ENCODE data around the gene CEP164. TPM values are rescaled to one million over a fixed set of nuclear protein-coding genes. Genes with fewer than 3 reads are reported as not detected.

CEP164 gene
- total RNA-seq, 1 experiment from 2014 or later, result 21.0 TPM

DNA sequence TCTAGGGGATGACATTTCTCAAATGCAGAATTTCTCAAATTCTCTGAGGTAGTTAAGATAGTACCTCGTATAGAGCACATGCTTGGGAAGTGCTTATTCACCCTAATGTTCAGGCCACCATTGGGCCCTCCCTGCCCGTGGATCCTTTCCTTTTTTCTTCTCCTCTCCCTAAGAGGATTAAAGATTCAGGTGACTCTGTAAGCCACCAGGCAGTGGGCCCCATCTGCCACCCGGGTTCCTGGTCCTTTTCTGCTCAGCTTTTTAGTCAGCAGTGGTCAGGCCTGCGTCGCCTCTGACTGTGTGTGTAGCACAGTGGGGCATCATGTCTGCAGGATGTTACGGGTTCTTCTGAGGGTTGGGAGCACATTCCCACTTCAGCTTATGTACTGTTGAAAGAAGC lies 7.2 kb downstream of the CEP164 start:
- no peak for DNase-seq (ENCODE audit: low spot score)
- ATAC-seq, result no peak
- no peaks in the 10 kb centered on the region for H3K9me3 Mint-ChIP-seq
- H3K36me3 Mint-ChIP-seq, result peaks cover 3% of the 10 kb centered on the region; the same call in 1 of the 2 replicates
- ChIA-PET CTCF (no interaction called here), POLR2A (interaction anchor here (0.7 kb wide), 1 partner anchor 43 kb away, joined by 5 read pairs; no protein-coding TSS in a partner anchor)
- TF ChIP-seq, protein P1, sequence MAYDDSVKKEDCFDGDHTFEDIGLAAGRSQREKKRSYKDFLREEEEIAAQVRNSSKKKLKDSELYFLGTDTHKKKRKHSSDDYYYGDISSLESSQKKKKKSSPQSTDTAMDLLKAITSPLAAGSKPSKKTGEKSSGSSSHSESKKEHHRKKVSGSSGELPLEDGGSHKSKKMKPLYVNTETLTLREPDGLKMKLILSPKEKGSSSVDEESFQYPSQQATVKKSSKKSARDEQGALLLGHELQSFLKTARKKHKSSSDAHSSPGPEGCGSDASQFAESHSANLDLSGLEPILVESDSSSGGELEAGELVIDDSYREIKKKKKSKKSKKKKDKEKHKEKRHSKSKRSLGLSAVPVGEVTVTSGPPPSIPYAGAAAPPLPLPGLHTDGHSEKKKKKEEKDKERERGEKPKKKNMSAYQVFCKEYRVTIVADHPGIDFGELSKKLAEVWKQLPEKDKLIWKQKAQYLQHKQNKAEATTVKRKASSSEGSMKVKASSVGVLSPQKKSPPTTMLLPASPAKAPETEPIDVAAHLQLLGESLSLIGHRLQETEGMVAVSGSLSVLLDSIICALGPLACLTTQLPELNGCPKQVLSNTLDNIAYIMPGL (CRISPR knock-in tag; IDR thresholded peaks at IDR 0.05), result no peak
- TF ChIP-seq KAT7 (CRISPR knock-in tag; IDR thresholded peaks at IDR 0.05; ENCODE audit: borderline replicate concordance) (no peak), FOXK1 (CRISPR knock-in tag; IDR thresholded peaks at IDR 0.05) (no peak), NR1H2 (CRISPR knock-in tag; IDR thresholded peaks at IDR 0.05) (no peak), CREB1 (CRISPR knock-in tag; IDR thresholded peaks at IDR 0.05) (no peak), RORB (CRISPR knock-in tag; IDR thresholded peaks at IDR 0.05) (no peak), ZBTB21 (CRISPR knock-in tag; IDR thresholded peaks at IDR 0.05; ENCODE audit: borderline replicate concordance) (no peak), GTF2I (CRISPR knock-in tag; conservative IDR thresholded peaks at IDR 0.05) (no peak), FOXP1 (CRISPR knock-in tag; IDR thresholded peaks at IDR 0.05; ENCODE audit: borderline replicate concordance) (no peak)
- TF ChIP-seq, protein P2, sequence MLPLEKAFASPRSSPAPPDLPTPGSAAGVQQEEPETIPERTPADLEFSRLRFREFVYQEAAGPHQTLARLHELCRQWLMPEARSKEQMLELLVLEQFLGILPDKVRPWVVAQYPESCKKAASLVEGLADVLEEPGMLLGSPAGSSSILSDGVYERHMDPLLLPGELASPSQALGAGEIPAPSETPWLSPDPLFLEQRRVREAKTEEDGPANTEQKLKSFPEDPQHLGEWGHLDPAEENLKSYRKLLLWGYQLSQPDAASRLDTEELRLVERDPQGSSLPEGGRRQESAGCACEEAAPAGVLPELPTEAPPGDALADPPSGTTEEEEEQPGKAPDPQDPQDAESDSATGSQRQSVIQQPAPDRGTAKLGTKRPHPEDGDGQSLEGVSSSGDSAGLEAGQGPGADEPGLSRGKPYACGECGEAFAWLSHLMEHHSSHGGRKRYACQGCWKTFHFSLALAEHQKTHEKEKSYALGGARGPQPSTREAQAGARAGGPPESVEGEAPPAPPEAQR (CRISPR knock-in tag; IDR thresholded peaks at IDR 0.05), result no peak
- TF ChIP-seq, protein P3, sequence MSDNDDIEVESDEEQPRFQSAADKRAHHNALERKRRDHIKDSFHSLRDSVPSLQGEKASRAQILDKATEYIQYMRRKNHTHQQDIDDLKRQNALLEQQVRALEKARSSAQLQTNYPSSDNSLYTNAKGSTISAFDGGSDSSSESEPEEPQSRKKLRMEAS (CRISPR knock-in tag; IDR thresholded peaks at IDR 0.05), result no peak
- TF ChIP-seq, protein P4, sequence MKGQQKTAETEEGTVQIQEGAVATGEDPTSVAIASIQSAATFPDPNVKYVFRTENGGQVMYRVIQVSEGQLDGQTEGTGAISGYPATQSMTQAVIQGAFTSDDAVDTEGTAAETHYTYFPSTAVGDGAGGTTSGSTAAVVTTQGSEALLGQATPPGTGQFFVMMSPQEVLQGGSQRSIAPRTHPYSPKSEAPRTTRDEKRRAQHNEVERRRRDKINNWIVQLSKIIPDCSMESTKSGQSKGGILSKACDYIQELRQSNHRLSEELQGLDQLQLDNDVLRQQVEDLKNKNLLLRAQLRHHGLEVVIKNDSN (CRISPR knock-in tag; IDR thresholded peaks at IDR 0.05), result no peak
- H3K4me1 Mint-ChIP-seq, result no peaks in the 10 kb centered on the region
- H3K27me3 Mint-ChIP-seq (ENCODE audit: low read depth), result no peaks in the 10 kb centered on the region
- H3K4me3 Mint-ChIP-seq, result no peak overlapping the region
- H3K27ac Mint-ChIP-seq, result no peak overlapping the region

DNA sequence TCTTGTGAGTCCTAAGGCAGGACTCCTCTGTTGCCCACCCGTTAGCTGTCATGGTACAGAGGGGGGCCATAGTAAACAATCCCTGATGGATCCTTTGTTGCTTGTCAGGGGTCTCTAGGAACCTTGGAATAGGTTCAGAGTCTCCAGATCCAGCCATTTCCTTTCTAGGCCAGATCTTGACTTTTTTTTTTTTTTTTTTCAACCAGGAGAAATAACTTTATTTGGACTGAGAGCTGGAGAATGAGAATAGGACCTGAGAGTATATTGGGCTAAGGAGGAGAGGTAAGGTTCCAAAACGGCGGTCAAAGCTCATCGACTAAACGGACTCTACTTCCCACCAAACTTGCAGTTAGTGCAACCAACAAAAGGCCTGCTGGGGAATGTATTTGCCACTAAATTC lies 7.7 kb downstream of the CEP164 start:
- ATAC-seq (no peak), DNase-seq (ENCODE audit: low spot score) (no peak)
- Mint-ChIP-seq H3K27me3 (ENCODE audit: low read depth) (no peaks in the 10 kb centered on the region), H3K4me1 (no peaks in the 10 kb centered on the region), H3K27ac (no peak overlapping the region), H3K9me3 (no peaks in the 10 kb centered on the region), H3K36me3 (peaks cover 3% of the 10 kb centered on the region), H3K4me3 (no peak overlapping the region)
- POLR2A ChIA-PET, result no interaction called here
- TF ChIP-seq, protein P5, sequence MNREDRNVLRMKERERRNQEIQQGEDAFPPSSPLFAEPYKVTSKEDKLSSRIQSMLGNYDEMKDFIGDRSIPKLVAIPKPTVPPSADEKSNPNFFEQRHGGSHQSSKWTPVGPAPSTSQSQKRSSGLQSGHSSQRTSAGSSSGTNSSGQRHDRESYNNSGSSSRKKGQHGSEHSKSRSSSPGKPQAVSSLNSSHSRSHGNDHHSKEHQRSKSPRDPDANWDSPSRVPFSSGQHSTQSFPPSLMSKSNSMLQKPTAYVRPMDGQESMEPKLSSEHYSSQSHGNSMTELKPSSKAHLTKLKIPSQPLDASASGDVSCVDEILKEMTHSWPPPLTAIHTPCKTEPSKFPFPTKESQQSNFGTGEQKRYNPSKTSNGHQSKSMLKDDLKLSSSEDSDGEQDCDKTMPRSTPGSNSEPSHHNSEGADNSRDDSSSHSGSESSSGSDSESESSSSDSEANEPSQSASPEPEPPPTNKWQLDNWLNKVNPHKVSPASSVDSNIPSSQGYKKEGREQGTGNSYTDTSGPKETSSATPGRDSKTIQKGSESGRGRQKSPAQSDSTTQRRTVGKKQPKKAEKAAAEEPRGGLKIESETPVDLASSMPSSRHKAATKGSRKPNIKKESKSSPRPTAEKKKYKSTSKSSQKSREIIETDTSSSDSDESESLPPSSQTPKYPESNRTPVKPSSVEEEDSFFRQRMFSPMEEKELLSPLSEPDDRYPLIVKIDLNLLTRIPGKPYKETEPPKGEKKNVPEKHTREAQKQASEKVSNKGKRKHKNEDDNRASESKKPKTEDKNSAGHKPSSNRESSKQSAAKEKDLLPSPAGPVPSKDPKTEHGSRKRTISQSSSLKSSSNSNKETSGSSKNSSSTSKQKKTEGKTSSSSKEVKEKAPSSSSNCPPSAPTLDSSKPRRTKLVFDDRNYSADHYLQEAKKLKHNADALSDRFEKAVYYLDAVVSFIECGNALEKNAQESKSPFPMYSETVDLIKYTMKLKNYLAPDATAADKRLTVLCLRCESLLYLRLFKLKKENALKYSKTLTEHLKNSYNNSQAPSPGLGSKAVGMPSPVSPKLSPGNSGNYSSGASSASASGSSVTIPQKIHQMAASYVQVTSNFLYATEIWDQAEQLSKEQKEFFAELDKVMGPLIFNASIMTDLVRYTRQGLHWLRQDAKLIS (CRISPR knock-in tag; IDR thresholded peaks at IDR 0.05; ENCODE audit: borderline replicate concordance), result no peak
- TF ChIP-seq ETV6 (CRISPR knock-in tag; IDR thresholded peaks at IDR 0.05), result no peak
- TF ChIP-seq RELA (CRISPR knock-in tag; IDR thresholded peaks at IDR 0.05; ENCODE audit: borderline replicate concordance), result no peak
- TF ChIP-seq FOXJ3 (CRISPR knock-in tag; IDR thresholded peaks at IDR 0.05; ENCODE audit: borderline replicate concordance), result no peak
- CTCF ChIA-PET, result interaction anchor here (0.6 to 0.7 kb wide), 4 partner anchors 91 to 1732 kb away, joined by 3 read pairs; partner anchors contain the start of gene VPS11
